Retina (tissue), 1 donor: ENCODE results near the gene SLC27A1.
A peak's percentile ranks its signal among the peaks of the same experiment; 100 is the strongest.
"Not testable (repeated sequence)": the region's sequence is repeated elsewhere in the genome, so short reads cannot be mapped to it uniquely, and the experiment has no call there.

Experiments
- DNase-seq: peaks from one replicate; pipeline ENCODE4 v3.0.0-alpha.2; 2016

SLC27A1 gene

DNA sequence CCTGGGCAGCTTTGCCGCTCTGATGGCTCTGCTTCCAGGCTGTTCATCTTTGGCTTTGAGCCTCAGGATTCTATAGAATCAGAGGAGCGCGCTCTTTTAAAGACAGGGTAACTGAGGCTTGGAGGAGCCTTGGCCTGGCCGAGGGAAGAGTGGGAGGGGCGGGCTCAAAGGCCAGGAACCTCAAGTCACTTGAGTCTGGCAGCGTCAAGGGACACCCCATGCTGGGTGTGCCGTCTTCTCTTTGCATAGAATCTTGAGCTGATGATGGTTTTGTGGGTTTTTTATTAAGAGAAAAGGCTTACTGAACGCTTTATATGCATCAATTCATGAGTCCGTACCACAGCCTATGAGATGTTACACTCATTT lies 42.2 kb downstream of the SLC27A1 start:
- no peak for DNase-seq

DNA sequence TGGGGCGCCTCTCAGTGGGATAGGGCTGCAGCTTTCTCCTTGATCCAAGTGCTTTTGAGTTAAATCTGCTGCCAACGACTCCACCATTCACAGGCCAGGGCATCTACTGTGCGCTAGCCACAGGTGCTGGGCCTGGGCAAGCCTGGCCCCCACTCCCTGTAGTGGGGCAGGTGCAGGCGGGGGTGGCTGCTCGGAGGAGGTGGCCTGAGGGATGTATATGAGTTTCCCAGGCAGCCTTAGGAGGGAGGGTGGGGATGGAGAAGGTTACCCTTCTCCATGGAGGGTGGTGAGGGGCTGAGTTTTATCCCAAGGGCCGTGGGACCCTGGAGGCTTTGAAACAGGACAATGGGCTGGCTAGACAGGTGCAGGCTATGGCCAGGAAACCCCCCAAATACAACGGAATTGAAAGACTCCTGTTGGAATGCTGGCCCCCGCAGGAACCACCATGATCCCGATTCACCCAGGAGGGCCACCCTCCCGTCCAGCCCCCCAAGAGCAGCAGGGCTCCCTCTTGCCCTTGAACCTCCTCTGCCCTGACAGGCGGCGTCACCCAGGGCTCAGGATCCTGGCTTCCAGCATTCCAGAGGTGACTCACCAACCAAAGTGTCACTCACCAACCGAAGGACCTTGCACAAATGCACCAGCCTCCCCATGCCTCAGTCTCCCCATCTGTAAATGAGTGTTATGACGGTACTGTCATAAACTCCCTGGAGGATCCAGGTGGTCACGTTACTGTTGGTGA lies 45.3 kb downstream of the SLC27A1 start:
- no peak for DNase-seq

DNA sequence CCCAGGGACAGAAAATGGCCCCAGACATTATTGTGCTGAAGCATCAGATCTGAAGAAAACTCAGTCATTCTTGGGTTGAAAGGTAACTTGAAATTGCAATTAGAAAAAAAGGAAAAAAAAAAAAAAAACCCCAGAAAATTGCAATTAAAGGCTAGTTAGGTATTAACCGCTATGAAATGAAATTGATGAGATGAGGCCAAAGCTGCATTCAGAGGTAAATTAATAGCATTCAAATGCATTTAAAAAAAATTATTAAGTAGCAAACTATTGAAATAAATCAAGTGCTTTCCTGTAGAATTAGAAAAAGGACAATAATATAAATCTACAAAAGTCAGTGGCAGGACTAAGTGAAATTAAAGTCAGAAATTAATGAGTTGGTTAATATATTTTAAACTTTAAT lies 47.6 kb downstream of the SLC27A1 start:
- no peak for DNase-seq

DNA sequence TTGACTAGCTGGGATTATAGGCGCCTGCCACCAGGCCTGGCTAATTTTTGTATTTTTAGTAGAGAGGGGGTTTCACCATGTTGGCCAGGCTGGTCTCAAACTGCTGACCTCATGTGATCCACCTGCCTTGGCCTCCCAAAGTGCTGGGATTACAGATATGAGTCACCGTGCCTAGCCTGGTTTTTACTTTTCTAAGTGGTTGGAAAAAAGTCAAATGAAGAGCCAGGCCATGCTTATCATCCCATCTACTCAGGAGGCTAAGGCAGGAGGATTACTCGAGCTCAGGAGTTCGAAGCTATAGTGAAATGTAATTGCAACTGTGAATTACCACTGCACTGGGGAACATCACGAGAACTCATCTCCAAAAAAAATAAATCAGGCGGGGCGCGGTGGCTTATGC lies 48.3 kb downstream of the SLC27A1 start:
- DNase-seq, result not testable (repeated sequence)

DNA sequence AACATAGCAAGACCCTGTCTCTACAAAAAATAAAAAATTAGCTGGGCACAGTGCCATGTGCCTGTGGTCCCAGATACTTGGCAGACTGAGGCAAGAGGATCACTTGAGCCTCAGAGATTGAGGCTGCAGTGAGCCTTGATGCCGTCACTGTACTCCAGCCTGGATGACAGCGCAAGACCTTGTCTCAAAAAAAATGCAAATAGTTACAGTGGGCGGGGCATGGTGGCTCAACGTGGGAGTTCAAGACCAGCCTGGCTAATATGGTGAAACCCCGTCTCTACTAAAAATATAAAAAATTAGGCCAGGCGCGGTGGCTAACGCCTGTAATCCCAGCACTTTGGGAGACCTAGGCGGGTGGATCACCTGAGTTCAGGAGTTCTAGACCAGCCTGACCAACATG lies 49.6 kb downstream of the SLC27A1 start:
- no peak for DNase-seq

DNA sequence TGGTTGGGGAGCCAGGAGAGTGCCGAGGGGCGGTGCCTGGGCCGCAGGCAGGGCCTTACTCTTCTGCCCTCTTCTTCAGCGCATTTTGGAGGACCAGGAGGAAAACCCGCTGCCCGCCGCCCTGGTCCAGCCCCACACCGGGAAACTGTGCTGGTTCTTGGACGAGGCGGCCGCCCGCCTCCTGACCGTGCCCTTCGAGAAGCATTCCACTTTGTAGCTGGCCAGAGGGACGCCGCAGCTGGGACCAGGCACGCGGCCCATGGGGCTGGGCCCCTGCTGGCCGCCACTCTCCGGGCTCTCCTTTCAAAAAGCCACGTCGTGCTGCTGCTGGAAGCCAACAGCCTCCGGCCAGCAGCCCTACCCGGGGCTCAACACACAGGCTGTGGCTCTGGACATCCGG lies 50.5 kb downstream of the SLC27A1 start:
- no peak for DNase-seq

DNA sequence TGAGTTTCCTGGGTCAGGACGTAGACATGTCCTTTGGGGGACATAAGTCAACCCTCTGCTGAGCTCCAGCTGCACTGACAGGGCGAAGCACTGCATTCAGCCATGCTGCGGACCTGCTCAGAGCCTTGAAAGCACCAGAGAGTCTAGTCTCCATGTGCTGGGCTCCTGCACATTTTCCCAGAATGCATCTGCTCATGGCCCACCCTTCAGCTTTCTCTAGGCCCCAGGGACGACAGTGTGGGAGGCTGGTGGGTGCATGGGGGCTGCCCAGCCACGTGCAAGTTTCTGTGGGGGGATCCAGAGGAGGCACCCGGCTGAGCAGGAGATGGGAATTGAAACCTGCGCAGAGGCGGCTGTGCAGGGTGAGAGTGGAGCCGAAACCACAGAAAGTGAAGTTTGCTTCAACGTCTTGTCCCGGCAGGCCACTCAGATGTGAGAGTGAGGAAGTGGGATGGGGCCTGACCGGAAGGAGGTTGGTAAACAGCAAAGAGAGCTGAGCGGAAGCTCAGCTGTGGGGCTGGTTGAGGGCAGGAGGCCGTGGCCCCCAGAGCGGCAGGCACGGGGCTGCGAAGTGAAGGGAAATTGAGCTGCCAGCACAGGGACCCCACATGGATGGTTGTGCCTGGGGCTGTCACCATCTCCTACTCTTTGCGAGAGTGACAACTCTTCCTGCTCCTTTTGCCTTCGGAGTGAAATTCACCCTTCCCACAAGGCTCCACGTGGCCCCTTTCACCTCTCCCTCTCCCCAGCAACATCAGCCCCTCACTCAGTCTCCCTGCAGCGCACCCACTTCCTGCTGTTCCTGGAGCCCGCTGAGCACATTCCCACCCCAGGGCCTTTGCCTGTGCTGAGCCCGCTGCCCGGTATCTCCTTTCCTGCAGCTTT lies 52.9 kb downstream of the SLC27A1 start:
- DNase-seq, result no peak

DNA sequence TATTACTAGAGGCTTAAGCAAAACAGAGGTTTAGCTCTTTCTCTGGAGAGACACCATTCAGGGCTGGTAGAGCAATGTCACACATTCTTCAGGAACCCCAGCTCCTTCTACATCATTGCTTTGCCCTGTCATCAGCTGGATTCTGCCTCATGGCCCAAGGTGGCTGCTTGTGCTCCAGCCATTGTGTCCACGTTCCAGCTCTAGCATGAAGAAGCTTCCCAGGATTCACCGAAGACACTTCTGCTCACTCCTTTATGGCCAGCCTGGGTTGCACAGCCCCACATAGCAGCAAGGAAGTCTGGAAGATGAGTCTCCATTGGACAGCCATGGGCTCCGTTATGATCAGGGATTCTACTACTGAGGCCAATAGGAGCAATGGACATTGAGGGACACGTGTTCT lies 54.3 kb downstream of the SLC27A1 start:
- no peak for DNase-seq

DNA sequence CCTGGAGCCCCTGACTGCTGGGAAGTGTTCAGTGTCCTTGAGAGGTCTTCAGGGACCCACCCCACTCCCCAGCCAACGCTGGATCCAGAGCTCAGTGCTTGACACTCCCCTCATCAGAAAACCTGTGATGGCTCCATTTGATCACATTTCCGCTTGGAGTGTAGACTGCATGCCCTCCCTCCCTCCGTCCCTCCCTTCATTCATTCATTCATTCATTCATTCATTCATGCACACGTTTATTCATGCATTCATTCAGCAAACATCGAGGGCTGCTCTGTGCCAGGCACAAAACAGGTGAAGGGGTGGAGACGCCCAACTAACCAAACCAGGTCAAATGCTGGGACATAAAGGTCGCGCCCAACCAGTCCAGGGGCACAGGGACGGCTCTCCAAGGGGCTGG lies 54.8 kb downstream of the SLC27A1 start:
- DNase-seq, result no peak

DNA sequence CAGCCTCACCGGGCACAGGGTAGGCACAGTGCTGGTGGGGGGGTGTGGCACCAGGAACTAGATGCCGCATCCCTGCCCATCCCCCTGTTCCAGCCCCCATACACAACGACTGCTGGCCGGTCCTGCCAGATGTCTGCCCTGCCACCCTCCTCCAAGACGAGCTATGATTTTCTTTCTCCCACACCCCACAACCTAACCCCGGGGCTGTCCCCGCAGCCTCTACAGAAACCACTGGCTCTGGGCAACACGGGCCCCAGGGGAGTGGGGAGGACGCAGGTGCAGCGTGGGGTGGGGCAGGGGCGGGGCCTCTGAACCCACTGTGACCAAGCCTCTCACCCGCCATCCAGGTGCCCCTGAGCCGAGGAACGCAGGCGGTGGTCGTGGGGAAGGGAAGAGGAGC lies 56.6 kb downstream of the SLC27A1 start:
- DNase-seq, result no peak

DNA sequence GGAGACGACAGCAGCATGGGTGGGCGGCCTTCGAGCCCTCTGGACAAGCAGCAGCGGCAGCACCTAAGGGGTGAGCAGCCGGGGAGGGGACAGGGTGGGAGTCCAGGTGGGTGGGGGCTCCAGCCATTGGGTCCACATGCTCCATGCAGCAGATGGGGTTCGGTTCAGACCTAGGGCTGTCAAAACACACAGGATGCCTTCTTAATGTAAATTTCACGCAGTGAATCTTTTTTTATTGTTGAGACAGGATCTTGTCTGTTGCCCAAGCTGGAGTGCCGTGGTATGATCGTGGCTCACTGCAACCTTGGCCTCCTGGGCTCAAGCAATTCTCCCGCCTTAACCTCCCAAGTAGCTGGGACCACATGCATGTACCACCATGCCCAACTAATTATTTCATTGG lies 57.0 kb downstream of the SLC27A1 start:
- DNase-seq, result no peak

DNA sequence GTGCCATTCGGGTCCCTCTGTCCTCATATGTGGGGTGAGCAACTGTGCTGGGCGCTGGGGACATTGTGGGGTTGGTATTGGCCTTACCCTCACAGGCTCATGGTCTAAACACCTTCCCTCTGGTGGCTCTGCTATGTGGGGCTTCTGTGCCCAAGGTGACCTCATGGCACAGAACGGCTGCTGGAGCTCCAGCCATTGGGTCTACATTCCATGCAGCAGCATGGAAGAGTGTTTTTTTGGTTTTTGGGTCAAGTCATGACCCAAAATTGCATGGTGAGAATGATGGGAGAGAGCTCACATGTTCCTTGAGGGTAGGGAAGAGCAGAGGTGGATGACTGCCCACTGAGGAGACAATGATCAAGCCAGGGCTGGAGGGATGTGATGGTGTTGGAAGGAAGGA lies 58.3 kb downstream of the SLC27A1 start:
- no peak for DNase-seq

DNA sequence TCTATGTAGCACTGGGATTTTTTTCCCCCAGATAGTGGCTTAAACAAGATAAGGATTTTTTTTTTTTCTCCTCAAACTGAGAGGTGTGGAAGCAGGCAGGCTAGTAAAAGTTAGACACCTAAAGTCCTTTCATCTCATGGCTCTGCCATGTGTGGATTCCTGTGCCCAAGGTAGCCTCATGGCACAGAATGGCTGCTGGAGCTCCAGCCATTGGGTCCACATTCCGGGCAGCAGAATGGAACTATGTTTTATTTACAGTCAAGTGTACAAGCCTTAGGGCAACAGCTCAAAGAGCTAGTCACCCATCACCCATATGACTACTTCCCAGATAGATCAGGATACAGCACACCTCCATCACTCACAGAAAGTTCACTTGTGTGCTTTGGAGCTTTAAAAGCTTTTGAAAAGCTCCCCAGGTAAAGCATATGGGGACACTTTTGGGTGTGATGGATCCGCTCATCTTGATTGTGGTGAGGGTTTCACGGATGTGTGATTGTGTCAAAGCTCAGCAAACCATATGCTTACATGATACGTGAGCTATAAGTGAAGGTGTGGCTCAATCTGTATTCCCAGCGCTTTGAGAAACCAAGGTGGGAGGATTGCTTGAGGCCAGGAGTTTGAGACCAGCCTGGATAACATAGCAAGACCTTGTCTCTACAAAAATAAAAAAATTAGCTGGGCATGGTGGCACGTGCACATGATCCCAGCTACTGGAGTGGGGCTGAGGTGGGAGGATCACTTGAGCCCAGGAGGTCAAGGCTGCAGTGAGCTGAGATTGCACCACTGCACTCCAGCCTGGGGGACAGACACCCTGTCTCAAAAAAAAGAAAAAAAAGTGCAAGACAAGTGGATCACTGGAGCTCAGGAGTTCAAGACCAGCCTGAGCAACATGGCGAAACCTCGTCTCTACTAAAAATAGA lies 59.2 kb downstream of the SLC27A1 start:
- DNase-seq, result no peak

DNA sequence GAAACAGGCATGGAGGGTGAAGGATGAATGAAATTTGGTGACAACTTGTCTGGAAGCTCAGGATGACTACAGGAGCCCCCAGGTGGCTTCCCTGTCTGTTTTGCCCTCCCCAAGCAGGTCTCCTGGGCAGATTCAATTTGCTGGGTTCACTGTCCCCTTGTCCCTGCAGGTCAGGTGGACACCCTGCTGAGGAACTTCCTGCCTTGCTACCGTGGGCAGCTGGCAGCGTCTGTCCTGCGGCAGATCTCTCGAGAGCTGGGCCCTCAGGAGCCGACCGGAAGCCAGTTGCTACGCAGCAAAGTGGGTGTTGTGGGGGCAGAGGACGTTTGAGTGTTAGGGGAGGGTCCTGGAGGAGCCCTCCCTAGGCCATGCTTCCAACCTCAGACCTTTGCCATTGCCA lies 60.3 kb downstream of the SLC27A1 start:
- peak; percentile 9 for DNase-seq

DNA sequence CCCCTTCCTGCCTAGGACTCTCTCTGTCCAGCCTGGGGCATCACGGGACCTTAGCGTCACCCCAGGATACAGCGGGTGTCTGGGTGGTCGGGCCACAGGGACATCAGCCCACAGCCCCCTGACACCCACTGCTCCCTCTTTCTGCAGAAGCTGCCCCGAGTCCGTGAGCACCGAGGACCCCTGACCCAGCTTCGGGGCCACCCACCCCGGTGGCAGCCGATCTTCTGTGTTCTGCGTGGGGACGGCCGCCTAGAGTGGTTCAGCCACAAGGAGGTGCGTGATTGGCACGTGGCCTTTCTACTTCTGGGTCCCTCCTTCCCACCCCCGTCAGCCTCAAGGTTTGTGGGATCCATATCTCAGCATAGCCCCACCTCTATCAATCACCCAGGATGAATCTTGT lies 61.8 kb downstream of the SLC27A1 start:
- DNase-seq, result no peak

DNA sequence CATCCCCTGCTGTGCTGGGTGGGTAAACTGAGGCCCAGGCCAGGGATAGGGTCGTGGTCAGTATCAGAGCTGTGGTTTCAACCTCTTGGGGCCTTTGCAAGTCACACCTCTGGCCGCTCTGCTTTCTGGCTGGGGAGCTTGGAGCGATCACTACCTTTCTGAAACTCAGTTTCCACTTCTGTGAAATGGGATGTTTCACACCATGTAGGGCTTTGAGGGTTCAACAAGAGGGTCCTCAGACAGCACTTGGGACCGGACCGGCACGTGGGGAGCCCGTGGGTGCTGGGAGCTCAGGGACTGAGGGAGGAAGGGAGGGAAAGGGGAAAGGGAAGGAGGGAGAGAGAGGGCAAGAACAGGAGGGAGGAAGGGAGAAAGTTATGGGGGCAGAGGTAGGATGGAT lies 62.2 kb downstream of the SLC27A1 start:
- no peak for DNase-seq

DNA sequence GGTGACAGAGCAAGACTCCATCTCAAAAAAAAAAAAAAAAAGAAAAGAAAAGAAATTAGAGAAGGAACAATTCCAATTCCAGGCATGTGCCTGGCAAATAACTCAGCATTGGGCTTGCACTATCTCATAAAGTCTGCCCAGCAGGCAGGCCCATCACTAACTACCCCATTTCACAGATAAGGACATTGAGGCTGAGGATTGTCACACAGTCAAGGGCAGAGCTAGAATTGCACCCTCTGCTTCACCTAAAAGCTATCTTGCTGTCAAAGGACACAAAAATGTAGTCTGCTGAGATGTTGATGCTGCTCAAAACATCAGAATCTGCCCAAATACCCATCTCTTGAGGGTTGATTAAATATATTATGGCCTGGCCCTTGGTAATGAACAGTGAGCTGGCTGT lies 64.4 kb downstream of the SLC27A1 start:
- no peak for DNase-seq

DNA sequence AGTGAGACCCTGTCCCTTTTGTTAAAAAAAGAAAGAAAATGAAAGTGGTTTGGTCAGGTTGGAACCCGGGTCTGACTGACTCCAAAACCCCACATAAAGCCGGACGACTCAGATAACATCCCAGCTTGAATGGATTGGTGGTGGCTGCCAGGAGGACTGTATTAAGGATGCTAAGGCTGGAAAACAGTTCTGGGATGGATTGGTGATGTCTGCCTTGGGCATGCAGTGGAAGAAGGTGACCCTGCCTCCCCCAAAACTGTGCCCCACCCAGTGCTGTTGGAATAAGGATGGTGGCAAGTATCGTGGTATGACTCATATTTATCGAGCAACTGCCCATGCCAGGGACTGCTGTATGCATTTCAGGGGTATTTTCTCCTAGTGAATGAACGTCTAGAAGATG lies 66.6 kb downstream of the SLC27A1 start:
- DNase-seq, result no peak

DNA sequence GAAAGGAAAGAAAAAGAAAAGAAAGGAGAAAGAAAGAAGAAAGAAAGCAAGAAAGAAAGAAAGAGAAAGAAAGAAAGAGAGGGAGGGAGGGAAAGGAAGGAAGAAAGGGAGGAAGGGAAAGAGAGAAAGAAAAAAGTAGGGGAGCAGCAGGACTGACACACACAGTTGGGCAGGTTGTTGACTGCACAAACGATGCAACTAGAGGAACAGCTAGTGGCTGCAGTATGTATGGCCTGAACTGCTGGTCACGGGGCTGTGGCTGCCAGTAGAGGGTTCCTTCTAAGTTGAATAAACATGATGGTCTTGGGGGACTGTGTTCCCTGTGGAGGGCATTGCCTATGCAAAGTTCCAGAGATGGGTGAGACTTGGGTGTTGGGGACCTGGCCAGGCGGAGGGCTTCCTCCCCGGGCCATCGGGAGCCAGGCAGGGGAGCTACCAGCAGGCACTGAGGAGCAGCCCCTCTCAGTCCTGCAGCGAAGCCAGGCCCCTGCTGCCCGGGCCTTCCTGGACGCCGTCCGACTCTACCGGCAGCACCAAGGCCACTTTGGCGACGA lies 68.4 kb downstream of the SLC27A1 start:
- DNase-seq, result peak; percentile 73

DNA sequence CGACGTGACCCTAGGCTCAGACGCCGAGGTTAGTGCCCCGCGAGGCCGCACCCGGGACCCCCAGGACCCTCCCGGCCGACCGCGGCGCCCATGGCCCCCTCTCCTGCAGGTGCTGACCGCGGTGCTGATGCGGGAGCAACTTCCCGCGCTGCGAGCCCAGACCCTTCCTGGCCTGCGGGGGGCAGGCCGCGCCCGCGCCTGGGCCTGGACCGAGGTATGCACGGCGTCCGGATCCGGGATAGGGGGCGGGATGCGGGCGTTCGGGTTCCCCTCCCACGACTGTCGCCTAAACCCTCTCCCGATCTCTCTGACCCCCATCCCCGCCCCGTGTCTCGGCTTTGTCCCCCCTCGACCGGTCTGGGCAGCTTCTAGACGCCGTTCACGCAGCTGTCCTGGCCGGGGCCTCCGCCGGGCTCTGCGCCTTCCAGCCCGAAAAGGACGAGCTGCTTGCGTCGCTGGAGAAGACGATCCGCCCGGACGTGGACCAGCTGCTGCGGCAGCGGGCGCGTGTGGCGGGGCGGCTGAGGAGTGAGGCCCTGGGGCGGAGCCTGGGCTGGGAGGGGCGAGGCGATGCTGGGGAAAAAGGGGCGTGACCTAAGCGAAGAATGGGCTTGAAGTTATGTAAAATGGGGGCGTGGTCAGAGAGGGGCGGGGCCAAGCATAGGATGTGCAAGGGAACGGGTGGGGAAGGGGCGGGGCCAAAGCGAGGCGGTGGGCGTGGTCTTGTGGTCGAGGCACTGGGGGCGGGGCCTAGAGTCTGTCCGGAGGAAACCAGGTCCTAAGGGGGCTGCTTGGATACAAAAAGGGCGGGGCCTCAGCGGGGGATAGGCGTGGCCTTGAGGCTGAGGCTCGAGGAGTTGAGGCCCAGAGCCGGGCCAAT lies 69.2 kb downstream of the SLC27A1 start:
- peak; percentile 92 for DNase-seq

DNA sequence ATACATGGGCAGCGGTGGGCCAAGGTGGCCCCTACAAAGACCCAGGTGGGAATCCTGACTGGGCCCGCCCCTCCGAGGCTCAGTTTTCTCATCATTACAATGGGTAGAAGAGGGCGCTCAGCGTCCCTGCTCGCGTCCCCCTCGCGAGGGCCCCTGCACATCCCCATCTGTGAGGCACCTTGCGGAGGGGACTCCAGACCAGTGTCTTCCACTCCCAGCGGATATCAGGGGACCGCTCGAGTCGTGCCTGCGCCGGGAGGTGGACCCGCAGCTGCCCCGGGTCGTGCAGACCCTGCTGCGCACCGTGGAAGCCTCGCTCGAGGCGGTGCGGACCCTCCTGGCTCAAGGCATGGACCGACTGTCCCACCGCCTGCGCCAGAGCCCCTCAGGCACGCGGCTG lies 69.8 kb downstream of the SLC27A1 start:
- peak; percentile 22 for DNase-seq

DNA sequence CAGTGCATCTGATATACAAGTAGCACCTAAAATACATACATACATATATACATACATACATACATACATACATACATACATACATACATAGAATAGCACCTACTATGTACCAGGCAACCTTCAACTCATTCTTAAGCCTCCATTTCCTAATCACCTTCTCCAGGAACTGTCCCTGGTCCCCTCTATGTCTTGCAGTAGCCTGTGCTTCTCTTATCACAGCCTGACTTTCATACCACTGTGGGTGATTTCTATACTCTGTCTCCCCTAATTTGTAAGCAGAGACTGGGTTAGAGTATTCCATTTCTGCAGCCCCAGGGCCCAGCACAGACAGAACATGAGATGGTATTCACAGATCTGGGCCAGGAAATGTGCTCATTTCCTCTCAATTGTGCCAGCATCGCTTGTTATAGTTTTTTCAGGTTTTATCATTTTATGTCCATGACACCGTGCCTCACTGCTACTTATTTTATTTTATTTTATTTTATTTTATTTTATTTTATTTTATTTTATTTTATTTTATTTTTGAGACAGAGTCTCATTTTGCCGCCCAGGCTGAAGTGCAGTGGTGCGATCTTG lies 70.9 kb downstream of the SLC27A1 start:
- DNase-seq, result no peak
